CD4-positive, CD25-positive, alpha-beta regulatory T cell (primary cell): Measurements from ENCODE around the gene ING1. TPM values are rescaled to one million over a fixed set of nuclear protein-coding genes. Genes with fewer than 3 reads are reported as not detected.
"Not testable (repeated sequence)": the region's sequence is repeated elsewhere in the genome, so short reads cannot be mapped to it uniquely, and the experiment has no call there.

Experiments
- ATAC-seq, 2 donors: fragments of 150-1000 bp; cut with Tn5 transposase; one replicate each; pipeline ENCODE4 v1.10.0; 2021; ENCODE audit warnings: low read depth in 2 of 2, moderate number of reproducible peaks in 2 of 2, moderate library complexity in 1 of 2
- DNase-seq, 3 donors: peaks; one replicate each; pipeline versions ENCODE4 v3.0.0 to v3.0.0-alpha.2; 2012 to 2022; ENCODE audit warnings: mixed read lengths in 1 of 3
- H3K27ac ChIP-seq: one replicate; pipeline ENCODE4 v1.7.0; 2013; ENCODE audit warnings: mild to moderate bottlenecking, low read length; ENCODE audit not compliant: insufficient read depth, poor library complexity, severe bottlenecking
- H3K27me3 ChIP-seq: one replicate; pipeline ENCODE4 v1.7.0; 2013; ENCODE audit warnings: low read length; ENCODE audit not compliant: control insufficient read depth, insufficient read depth
- H3K36me3 ChIP-seq: one replicate; pipeline ENCODE4 v1.7.0; 2013; ENCODE audit warnings: mild to moderate bottlenecking, low read length, moderate library complexity; ENCODE audit not compliant: control insufficient read depth, insufficient read depth
- H3K4me1 ChIP-seq: 2 replicates; pipeline ENCODE4 v1.7.0; 2013; ENCODE audit warnings: mild to moderate bottlenecking, low read length; ENCODE audit not compliant: insufficient read depth, control insufficient read depth, poor library complexity, severe bottlenecking
- H3K4me3 ChIP-seq: one replicate; pipeline ENCODE4 v1.7.0; 2013; ENCODE audit warnings: low read depth, mild to moderate bottlenecking, low read length, moderate library complexity
- H3K9me3 ChIP-seq, 2 experiments: 1 replicate in 1 of 2; 2 replicates in 1 of 2; pipeline ENCODE4 v1.7.0; 2013; ENCODE audit warnings: low read length in 2 of 2, mild to moderate bottlenecking in 1 of 2, moderate library complexity in 1 of 2; ENCODE audit not compliant: control insufficient read depth in 2 of 2
- H3K27ac Mint-ChIP-seq, 3 donors: one replicate each; pipeline ENCODE4 v1.8.0; 2020 to 2022; ENCODE audit warnings: mild to moderate bottlenecking in 3 of 3, mixed read lengths in 3 of 3, moderate library complexity in 2 of 3
- H3K27me3 Mint-ChIP-seq: one replicate; pipeline ENCODE4 v1.8.0; 2022; ENCODE audit warnings: mild to moderate bottlenecking, mixed read lengths
- H3K36me3 Mint-ChIP-seq: one replicate; pipeline ENCODE4 v1.8.0; 2020; ENCODE audit warnings: mixed read lengths
- H3K4me1 Mint-ChIP-seq, 4 donors: one replicate each; pipeline ENCODE4 v1.8.0; 2020 to 2022; ENCODE audit warnings: mixed read lengths in 4 of 4, mild to moderate bottlenecking in 1 of 4
- H3K4me3 Mint-ChIP-seq, 4 donors: one replicate each; pipeline ENCODE4 v1.8.0; 2020 to 2022; ENCODE audit warnings: mild to moderate bottlenecking in 4 of 4, mixed read lengths in 4 of 4, moderate library complexity in 3 of 4
- H3K9me3 Mint-ChIP-seq, 7 donors: one replicate each; pipeline ENCODE4 v1.8.0; 2020 to 2022; ENCODE audit warnings: mixed read lengths in 7 of 7, mild to moderate bottlenecking in 3 of 7, moderate library complexity in 2 of 7
- polyA plus RNA-seq, 4 donors: library from polyadenylated mRNA; unstranded; fragments of 300-500 nt; fragmentation: Illumina TruSeq; gene quantifications; one replicate each; pipeline ENCODE4 v1.2.3, GENCODE V29; 2021
- total RNA-seq: library from RNA; stranded (reverse); gene quantifications from one replicate; pipeline ENCODE4 v1.2.3, GENCODE V29; 2022

Gene ING1
- total and polyA plus RNA-seq, 5 donors from 2014 or later, result 13.1 to 16.8 (median 15.2) TPM

DNA sequence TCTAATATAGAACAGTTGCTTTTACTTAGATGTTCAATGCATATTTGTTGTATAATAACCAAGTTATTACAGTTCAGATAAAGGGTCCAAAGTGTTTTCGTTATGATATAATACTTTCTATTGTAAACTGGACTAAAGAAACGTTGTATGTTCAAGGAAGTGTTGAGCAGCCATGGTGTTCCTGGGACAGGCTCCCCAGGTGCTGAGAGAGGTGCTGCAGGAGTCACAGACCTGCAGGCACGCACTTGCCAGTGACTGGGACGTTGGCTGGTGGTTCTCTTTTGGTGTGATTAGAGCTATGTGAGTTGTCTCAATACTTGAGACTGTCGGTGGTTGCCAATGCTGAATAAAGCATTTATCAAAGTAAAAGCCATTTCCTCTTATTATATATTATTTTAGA is 9.5 kb downstream of the ING1 start:
- Histone ChIP-seq H3K9me3 (no peaks in the 10 kb centered on the region), H3K4me3 (no peak overlapping the region), H3K27ac (no peak overlapping the region), H3K4me1 (peaks cover 12% of the 10 kb centered on the region), H3K27me3 (no peaks in the 10 kb centered on the region), H3K36me3 (peaks cover 22% of the 10 kb centered on the region)
- Mint-ChIP-seq H3K27me3 (no peaks in the 10 kb centered on the region), H3K36me3 (peaks cover 6% of the 10 kb centered on the region), H3K9me3 (peaks cover 0 to 1% (median 0%) of the 10 kb centered on the region in 7 donors), H3K4me1 (peaks cover 11 to 51% (median 22%) of the 10 kb centered on the region in 4 donors), H3K4me3 (no peak overlapping the region), H3K27ac (no peak overlapping the region)
- DNase-seq, result no peak
- no peak for ATAC-seq

DNA sequence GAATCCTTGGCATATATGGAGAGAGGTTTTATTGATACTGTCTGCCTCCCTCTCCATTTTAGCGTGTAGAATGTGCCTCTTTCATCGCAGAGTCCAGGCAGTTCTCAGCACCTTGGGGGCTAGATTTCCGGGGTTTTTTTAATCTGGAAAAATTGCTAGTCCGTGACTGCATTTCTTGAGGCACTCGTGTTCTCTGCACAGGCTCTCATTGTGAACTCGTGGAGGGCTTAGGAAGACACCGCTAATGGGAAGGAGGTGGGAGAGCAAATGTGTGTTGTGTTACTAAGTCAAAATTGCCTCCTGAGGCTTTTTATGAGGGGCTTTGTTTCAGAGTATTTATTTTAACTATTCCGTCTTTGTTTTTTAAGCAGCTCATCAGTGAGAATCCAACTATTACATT is 10.1 kb downstream of the ING1 start:
- no peak overlapping the region for H3K4me3 ChIP-seq
- peaks cover 7% of the 10 kb centered on the region for H3K4me1 ChIP-seq
- Mint-ChIP-seq H3K4me3 (no peak overlapping the region), H3K36me3 (peaks cover 6% of the 10 kb centered on the region), H3K4me1 (peaks cover 15 to 47% (median 22%) of the 10 kb centered on the region in 4 donors), H3K27ac (no peak overlapping the region), H3K9me3 (peaks cover 0 to 1% (median 0%) of the 10 kb centered on the region in 7 donors), H3K27me3 (no peaks in the 10 kb centered on the region)
- H3K27ac ChIP-seq, result no peak overlapping the region
- peaks cover 22% of the 10 kb centered on the region for H3K36me3 ChIP-seq
- H3K27me3 ChIP-seq, result no peaks in the 10 kb centered on the region
- DNase-seq, result no peak
- ATAC-seq, result no peak
- H3K9me3 ChIP-seq, result no peaks in the 10 kb centered on the region

DNA sequence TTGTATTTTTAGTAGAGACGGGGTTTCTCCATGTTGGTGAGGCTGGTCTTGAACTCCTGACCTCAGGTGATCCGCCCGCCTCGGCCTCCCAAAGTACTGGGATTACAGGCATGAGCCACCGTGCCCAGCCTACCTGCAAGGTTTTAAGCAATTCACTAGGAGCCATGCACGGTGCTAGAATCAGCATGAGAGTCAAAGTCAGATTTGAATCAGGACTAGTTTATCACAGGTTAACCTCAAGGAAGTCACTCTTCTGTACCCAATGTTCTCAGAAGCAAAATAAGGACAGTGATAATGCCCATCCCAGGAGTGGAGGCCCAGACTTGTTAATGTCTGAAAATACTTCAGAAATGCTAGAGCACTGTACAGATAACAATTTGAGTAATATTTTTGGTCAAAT is 12.7 kb downstream of the ING1 start:
- not testable (repeated sequence) for H3K27me3 Mint-ChIP-seq, H3K36me3 Mint-ChIP-seq, DNase-seq, H3K9me3 ChIP-seq, H3K27me3 ChIP-seq, H3K4me1 ChIP-seq, H3K36me3 ChIP-seq, H3K27ac ChIP-seq, H3K9me3 Mint-ChIP-seq, ATAC-seq
- H3K4me3 ChIP-seq, result peak overlapping the region; percentile 47
- peak overlapping the region in 1 of 3 donors; percentile 36 for H3K27ac Mint-ChIP-seq
- H3K4me3 Mint-ChIP-seq, result peak overlapping the region in 1 of 4 donors; percentile 59
- peaks cover 19 to 41% (median 23%) of the 10 kb centered on the region in 4 donors for H3K4me1 Mint-ChIP-seq

DNA sequence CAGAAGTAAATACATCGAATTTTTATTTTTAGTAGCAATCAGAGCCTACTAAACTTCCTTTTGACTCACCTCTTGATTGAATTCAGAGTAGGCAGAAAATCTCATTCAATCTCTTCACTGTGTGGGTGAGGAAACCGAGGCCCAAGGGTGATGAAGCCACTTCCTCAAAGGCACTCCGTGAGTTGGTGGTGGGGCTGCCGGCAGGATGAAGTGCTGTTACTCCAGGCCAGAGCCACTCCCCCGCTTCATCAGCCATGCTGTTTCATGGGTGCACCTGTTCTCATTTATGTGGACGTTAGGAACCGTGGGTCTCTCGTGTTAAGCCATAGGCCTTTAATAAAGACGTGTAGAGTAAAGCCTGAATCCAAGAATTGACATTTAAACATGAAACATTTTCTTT is 13.2 kb downstream of the ING1 start:
- H3K36me3 Mint-ChIP-seq, result no peaks in the 10 kb centered on the region

DNA sequence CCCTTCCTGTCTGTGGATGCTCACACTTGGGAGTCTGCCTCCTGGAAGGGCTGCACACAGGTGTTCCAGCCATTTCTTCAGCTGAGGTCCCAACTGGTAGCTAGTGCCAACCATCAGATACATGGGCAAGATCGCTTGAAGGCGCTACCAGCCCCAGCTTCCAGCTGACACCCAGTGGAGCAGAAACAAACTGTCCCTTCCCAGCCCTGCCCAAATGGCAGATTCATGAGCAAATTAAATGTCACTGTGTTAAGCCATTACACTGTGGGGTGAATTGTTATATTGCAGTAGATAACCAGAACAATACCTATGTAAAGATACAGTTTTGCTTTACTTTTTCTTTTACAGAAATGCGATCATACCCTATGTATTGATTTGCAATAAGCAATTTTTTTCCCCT is 17.6 kb downstream of the ING1 start:
- no peaks in the 10 kb centered on the region for H3K27me3 Mint-ChIP-seq
- H3K27ac Mint-ChIP-seq, result no peak overlapping the region
- Histone ChIP-seq H3K27ac (no peak overlapping the region), H3K9me3 (no peaks in the 10 kb centered on the region), H3K36me3 (no peaks in the 10 kb centered on the region), H3K4me3 (no peak overlapping the region), H3K4me1 (peaks cover 7% of the 10 kb centered on the region), H3K27me3 (no peaks in the 10 kb centered on the region)
- no peaks in the 10 kb centered on the region for H3K9me3 Mint-ChIP-seq
- DNase-seq (no peak), ATAC-seq (no peak)
- no peak overlapping the region for H3K4me3 Mint-ChIP-seq
- peaks cover 14 to 19% (median 17%) of the 10 kb centered on the region in 4 donors for H3K4me1 Mint-ChIP-seq
- H3K36me3 Mint-ChIP-seq, result no peaks in the 10 kb centered on the region

More for the DNA sequence above, 13.2 kb downstream of the ING1 start:
- no peak overlapping the region for H3K27ac ChIP-seq
- peak overlapping the region; percentile 47 for H3K4me3 ChIP-seq
- DNase-seq (peak in 2 of 3 donors; percentile 34 to 76), ATAC-seq (peak; percentile 74 to 77)
- Mint-ChIP-seq H3K27me3 (no peaks in the 10 kb centered on the region), H3K27ac (peak overlapping the region in 2 of 3 donors; percentile 36 to 89), H3K9me3 (peaks cover 0 to 1% (median 0%) of the 10 kb centered on the region in 7 donors), H3K4me1 (peaks cover 19 to 40% (median 22%) of the 10 kb centered on the region in 4 donors), H3K4me3 (peak overlapping the region in 3 of 4 donors; percentile 21 to 59 (median 22))
- peaks cover 4% of the 10 kb centered on the region for H3K36me3 ChIP-seq
- peaks cover 7% of the 10 kb centered on the region for H3K4me1 ChIP-seq
- H3K9me3 ChIP-seq, result no peaks in the 10 kb centered on the region
- H3K27me3 ChIP-seq, result no peaks in the 10 kb centered on the region

DNA sequence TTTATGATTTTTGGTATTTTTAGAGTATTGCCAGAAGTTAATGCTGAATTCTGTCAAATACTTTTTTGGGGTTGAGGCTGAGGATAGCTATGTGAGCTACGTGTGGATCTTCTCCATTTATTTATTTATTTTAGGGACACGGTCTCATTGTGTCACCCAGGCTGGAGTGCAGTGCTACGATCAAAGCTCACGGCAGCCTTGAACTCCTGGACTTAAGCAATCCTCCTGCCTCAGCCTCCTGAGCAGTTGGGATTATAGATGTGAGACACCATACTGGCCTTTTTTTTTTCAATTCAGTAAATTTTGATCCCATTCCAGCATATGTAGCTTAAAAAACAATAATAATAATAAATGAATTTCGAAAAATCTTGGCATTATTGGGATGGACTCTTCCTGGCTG is 21.1 kb downstream of the ING1 start:
- H3K4me3 Mint-ChIP-seq, result no peak overlapping the region
- no peaks in the 10 kb centered on the region for H3K36me3 ChIP-seq
- no peak for ATAC-seq
- no peaks in the 10 kb centered on the region for H3K27me3 ChIP-seq
- H3K4me1 Mint-ChIP-seq, result peaks cover 0 to 2% (median under 1%) of the 10 kb centered on the region in 4 donors
- no peaks in the 10 kb centered on the region for H3K27me3 Mint-ChIP-seq
- H3K36me3 Mint-ChIP-seq, result no peaks in the 10 kb centered on the region
- no peaks in the 10 kb centered on the region for H3K4me1 ChIP-seq
- no peaks in the 10 kb centered on the region for H3K9me3 ChIP-seq
- H3K4me3 ChIP-seq, result no peak overlapping the region
- H3K27ac ChIP-seq, result no peak overlapping the region
- DNase-seq, result no peak
- H3K27ac Mint-ChIP-seq, result no peak overlapping the region
- peaks cover 0 to 3% (median 0%) of the 10 kb centered on the region in 7 donors for H3K9me3 Mint-ChIP-seq

DNA sequence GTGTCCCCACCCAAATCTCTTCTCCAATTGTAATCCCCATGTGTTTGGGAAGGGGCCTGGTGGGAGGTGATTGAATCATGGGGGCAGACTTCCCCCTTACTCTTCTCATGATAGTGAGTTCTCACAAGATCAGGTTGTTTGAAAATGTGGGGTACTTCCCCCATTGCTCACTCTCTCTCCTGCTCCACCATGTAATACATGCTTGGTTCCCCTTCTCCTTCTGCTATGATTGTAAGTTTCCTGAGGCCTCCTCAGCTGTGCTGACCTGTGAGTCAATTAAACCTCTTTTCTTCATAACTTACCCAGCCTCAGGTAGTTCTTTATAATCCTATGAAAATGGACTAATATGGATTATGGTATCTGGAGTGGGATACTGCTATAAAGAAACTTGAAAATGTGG is 24.1 kb downstream of the ING1 start:
- Mint-ChIP-seq H3K4me3 (no peak overlapping the region), H3K4me1 (no peaks in the 10 kb centered on the region), H3K27me3 (no peaks in the 10 kb centered on the region), H3K27ac (no peak overlapping the region), H3K9me3 (peaks cover 0 to 5% (median 0%) of the 10 kb centered on the region in 7 donors), H3K36me3 (no peaks in the 10 kb centered on the region)
- ATAC-seq (no peak), DNase-seq (no peak)
- no peaks in the 10 kb centered on the region for H3K4me1 ChIP-seq
- no peak overlapping the region for H3K4me3 ChIP-seq
- H3K9me3 ChIP-seq, result peaks cover 0 to under 1% of the 10 kb centered on the region in 2 experiments
- no peak overlapping the region for H3K27ac ChIP-seq
- no peaks in the 10 kb centered on the region for H3K36me3 ChIP-seq
- H3K27me3 ChIP-seq, result no peaks in the 10 kb centered on the region

DNA sequence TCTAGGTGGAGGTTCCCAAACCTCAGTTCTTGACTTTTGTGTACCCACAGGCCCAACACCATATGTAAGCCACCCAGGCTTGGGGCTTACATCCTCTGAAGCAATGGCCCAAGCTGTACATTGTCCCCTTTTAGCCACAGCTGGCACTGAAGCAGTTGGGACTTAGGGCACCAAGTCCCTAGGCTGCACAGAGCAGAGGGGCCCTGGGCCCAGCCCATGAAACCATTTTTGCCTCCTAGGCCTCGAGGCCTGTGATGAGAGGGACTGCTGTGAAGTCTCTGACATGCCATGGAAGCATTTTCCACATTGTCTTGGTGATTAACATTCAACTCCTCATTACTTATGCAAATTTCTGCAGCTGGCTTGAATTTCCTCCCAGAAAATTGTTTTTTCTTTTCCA is 30.2 kb downstream of the ING1 start:
- no peaks in the 10 kb centered on the region for H3K36me3 ChIP-seq
- no peaks in the 10 kb centered on the region for H3K4me1 ChIP-seq
- no peaks in the 10 kb centered on the region for H3K27me3 ChIP-seq
- Mint-ChIP-seq H3K27me3 (peaks cover 5% of the 10 kb centered on the region), H3K9me3 (peaks cover 1 to 15% (median 6%) of the 10 kb centered on the region in 7 donors), H3K4me1 (no peaks in the 10 kb centered on the region), H3K27ac (no peak overlapping the region), H3K36me3 (peaks cover 4% of the 10 kb centered on the region), H3K4me3 (no peak overlapping the region)
- H3K4me3 ChIP-seq, result no peak overlapping the region
- DNase-seq (no peak), ATAC-seq (no peak)
- peaks cover 4 to 19% of the 10 kb centered on the region in 2 experiments for H3K9me3 ChIP-seq
- H3K27ac ChIP-seq, result no peak overlapping the region
